Heart left ventricle (tissue), 16 donors: Measurements from ENCODE around the gene HYPK. TPM values are rescaled to one million over a fixed set of nuclear protein-coding genes. Genes with fewer than 3 reads are reported as not detected.
"Not testable (repeated sequence)": the region's sequence is repeated elsewhere in the genome, so short reads cannot be mapped to it uniquely, and the experiment has no call there.

Experiments
- ATAC-seq, 4 donors: fragments of 200-7000 bp; cut with Tn5 transposase; one replicate each; pipeline ENCODE4 v1.9.1; 2020 to 2022; ENCODE audit warnings: moderate library complexity in 4 of 4, mild to moderate bottlenecking in 3 of 4, moderate number of reproducible peaks in 1 of 4
- DNase-seq, 5 donors: peaks; one replicate each; pipeline ENCODE4 v3.0.0-alpha.2; 2020
- H3K27ac ChIP-seq, 12 donors: fragments of 200-600 bp; sonication (generic) in 4 of 12; one replicate each; pipeline versions ENCODE4 v1.5.0 to v1.8.0; 2016 to 2022; ENCODE audit warnings: mild to moderate bottlenecking in 2 of 12
- H3K27me3 ChIP-seq, 9 donors: fragments of 200-600 bp; sonication (generic) in 2 of 9; one replicate each; pipeline versions ENCODE4 v1.5.1 to v1.8.0; 2016 to 2022; ENCODE audit warnings: mild to moderate bottlenecking in 3 of 9
- H3K36me3 ChIP-seq, 9 donors: fragments of 200-600 bp; sonication (generic) in 2 of 9; one replicate each; pipeline versions ENCODE4 v1.5.0 to v1.8.0; 2018 to 2022; ENCODE audit warnings: mild to moderate bottlenecking in 2 of 9
- H3K4me1 ChIP-seq, 12 donors: fragments of 200-600 bp; sonication (generic) in 4 of 12; one replicate each; pipeline versions ENCODE4 v1.5.0 to v1.8.0; 2016 to 2022; ENCODE audit warnings: mild to moderate bottlenecking in 3 of 12
- H3K4me3 ChIP-seq, 12 donors: fragments of 200-600 bp; sonication (generic) in 4 of 12; one replicate each; pipeline versions ENCODE4 v1.5.0 to v1.8.0; 2017 to 2022; ENCODE audit warnings: mild to moderate bottlenecking in 9 of 12, moderate library complexity in 4 of 12
- H3K9me3 ChIP-seq, 12 donors: fragments of 200-600 bp; sonication (generic) in 4 of 12; one replicate each; pipeline versions ENCODE4 v1.5.0 to v1.8.0; 2016 to 2022; ENCODE audit warnings: mild to moderate bottlenecking in 1 of 12
- POLR2A ChIP-seq, 2 donors: fragments of 450-650 bp; IDR thresholded peaks; one replicate each; pipeline ENCODE4 v1.6.1; 2017; ENCODE audit warnings: antibody characterized with exemption in 2 of 2, mild to moderate bottlenecking in 2 of 2, moderate library complexity in 2 of 2
- WGBS, 4 donors: extraction: QIAGEN DNeasy Blood & Tissue Kit in 2 of 4; methylation state at CpG; one replicate each; pipeline versions ENCODE4 v1.1.5 to v1.1.7; 2013 to 2018; 5-methylcytosine and 5-hydroxymethylcytosine counted together
- intact Hi-C, 10 donors: fragments of 100-400 bp; cut with DNase I; formaldehyde crosslinking; loops; one replicate each; pipeline versions ENCODE4 v1.11.1 to v1.14.2; 2022
- polyA plus RNA-seq, 2 donors: library from polyadenylated mRNA; stranded (reverse); fragments of 200-250 nt; gene quantifications; one replicate each; pipeline ENCODE4 v1.2.3, GENCODE V29; 2013
- total RNA-seq, 9 donors: library from RNA; depleted of rRNA in 2 of 9; stranded (reverse); fragments of >200 nt in 2 of 9; fragmentation: NEBNext Ultra II Directional in 3 of 9; extraction: Animal tissue kit (Norgen Biotek cat#: 25700) in 3 of 9; gene quantifications; one replicate each; pipeline versions ENCODE4 v1.1.0 to v1.2.4, GENCODE V29; 2016 to 2023
- TF ChIP-seq, protein P1 (sequence below), 12 donors: fragments of 200-600 bp; sonication (generic) in 4 of 12; IDR thresholded peaks; one replicate each; pipeline versions ENCODE4 v1.5.0 to v1.8.0; 2018 to 2022; ENCODE audit warnings: antibody characterized with exemption in 12 of 12, mild to moderate bottlenecking in 5 of 12
- donor health status: ischemic (EF 13 %, LVEDD 7.1; RV severe dilation, severe dysfunction).
- donor health status: healthy with polysubstance abuse.
- donor health status: DM: no; HTN: yes; CAD: no.
- donor health status: DM: no; HTN: no; CAD: no.
- donor health status: ischemic (EF 25% LVEDD 6.9; RV normal size, moderate dysfunction).
- donor health status: ischemic (EF 25% LVEDD 5.7; RV mildly dilated, moderate dysfunction).
- donor health status: healthy.
- donor health status: DM: yes; HTN: yes; CAD: no.
- donor health status: ischemic (EF 35%, LVEDD 5.7; RV mildly dilated, moderate dysfunction).
- donor health status: nonischemic (EF 11% LVEDD 7.7; RV severe dilation, severe dysfunction).
- donor health status: DM: yes; HTN: yes; CAD: no.
- donor health status: PGD.
- donor health status: ischemic (EF 29% LVEDD 5.4; RV normal size, mild dysfunction).
- donor health status: nonischemic (EF 23%, LVEDD 6.1; RV moderate dilation, normal function).

Gene HYPK
- total and polyA plus RNA-seq, 11 donors: 10.3 to 56.5 (median 14.5) TPM

DNA sequence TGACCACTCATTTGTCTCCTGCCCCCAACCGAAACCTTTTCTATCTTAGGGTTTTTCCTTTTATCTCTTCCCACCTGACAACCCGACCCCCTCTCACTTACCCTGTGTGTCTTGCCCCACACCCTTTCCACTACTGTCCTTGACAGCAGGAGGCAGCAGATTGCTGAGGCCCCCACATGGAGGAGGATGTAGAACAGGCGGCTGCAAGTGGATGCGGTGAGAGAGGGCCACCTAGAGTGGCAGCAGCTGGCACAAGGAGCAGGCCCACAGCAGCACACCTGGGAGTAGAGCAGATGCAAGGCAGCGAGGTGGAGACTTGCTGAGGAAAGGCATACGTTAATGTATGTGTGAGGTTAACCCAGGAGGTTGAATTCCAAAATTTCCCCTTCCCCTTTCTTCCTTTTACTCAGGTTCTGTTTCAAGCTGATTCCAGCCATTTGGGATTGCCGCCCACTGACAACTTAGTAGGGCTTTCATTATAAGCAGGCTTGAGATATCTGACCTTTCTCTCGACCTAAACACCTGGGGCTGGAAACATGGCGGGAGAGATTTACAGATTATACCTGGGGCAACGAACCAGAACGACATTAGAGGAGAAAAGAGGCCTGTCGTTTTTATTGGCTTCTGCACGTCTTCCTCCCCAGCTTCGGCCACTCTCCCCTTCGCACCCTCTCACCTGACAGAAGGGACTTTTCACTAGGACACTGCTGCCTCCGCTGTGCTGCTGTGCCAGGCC is 1.0 kb upstream of the HYPK start:
- intact Hi-C loops: no loop called here
- ATAC-seq (no peak), DNase-seq (no peak)
- TF ChIP-seq, protein P1, sequence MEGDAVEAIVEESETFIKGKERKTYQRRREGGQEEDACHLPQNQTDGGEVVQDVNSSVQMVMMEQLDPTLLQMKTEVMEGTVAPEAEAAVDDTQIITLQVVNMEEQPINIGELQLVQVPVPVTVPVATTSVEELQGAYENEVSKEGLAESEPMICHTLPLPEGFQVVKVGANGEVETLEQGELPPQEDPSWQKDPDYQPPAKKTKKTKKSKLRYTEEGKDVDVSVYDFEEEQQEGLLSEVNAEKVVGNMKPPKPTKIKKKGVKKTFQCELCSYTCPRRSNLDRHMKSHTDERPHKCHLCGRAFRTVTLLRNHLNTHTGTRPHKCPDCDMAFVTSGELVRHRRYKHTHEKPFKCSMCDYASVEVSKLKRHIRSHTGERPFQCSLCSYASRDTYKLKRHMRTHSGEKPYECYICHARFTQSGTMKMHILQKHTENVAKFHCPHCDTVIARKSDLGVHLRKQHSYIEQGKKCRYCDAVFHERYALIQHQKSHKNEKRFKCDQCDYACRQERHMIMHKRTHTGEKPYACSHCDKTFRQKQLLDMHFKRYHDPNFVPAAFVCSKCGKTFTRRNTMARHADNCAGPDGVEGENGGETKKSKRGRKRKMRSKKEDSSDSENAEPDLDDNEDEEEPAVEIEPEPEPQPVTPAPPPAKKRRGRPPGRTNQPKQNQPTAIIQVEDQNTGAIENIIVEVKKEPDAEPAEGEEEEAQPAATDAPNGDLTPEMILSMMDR (IDR thresholded peaks at IDR 0.05): no peak
- no peak for TF ChIP-seq POLR2A (IDR thresholded peaks at IDR 0.05)
- 85 to 92% (median 91%) methylated on average over 16 of the region's 16 CpGs for WGBS, 4 donors
- peaks cover 4 to 62% (median 43%) of the 10 kb centered on the region in 12 donors for H3K4me1 ChIP-seq
- H3K27ac ChIP-seq: peak overlapping the region; percentile 76 to 95 (median 90)
- no peaks in the 10 kb centered on the region for H3K9me3 ChIP-seq
- H3K36me3 ChIP-seq: peaks cover 0 to 86% (median 76%) of the 10 kb centered on the region in 9 donors
- peak overlapping the region in 1 of 12 donors; percentile 87 for H3K4me3 ChIP-seq
- H3K27me3 ChIP-seq: no peaks in the 10 kb centered on the region

DNA sequence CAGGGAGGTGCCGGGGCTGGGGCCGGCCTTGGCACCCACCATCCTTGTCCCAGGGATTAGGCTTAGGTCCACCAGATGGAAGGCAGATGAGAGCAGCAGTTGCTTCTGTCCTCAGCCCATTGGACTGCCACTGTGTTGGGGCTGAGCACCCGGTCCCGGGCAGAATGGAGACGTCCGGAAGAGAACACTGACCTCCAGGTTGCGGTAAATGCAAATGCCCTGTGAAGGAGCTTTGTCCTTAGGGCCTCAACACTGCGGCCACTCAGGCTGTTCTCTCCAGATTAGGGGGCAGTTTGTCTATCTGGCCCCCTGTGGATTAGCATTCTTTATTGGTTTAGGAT is 484 bp upstream of the HYPK start, which contains the start of gene SERINC4:
TSS of gene SERINC4 (minus strand) at position 276 of the 341 bp plus-strand sequence. CDS start at position 42, 234 bp downstream.
- Histone ChIP-seq H3K36me3 (peaks cover 0 to 86% (median 76%) of the 10 kb centered on the region in 9 donors), H3K27ac (peak within 1 kb of the TSS; percentile 76 to 95 (median 90)), H3K4me1 (peaks cover 4 to 56% (median 38%) of the 10 kb centered on the region in 12 donors), H3K9me3 (no peaks in the 10 kb centered on the region), H3K27me3 (no peaks in the 10 kb centered on the region), H3K4me3 (peak within 1 kb of the TSS; percentile 64 to 94 (median 82))
- intact Hi-C loops: loop anchor here in 2 of 10 donors (2.0 kb wide), 1 partner anchor 25 kb away; the partner anchor contains the start of gene MFAP1 (in 2 of the 2)
- WGBS, 4 donors: 94 to 97% (median 95%) methylated on average over 8 of the region's 8 CpGs
- no peak for DNase-seq
- ATAC-seq: peak in 3 of 4 donors; percentile 1 to 11 (median 3)
- no peak for TF ChIP-seq POLR2A (IDR thresholded peaks at IDR 0.05)

DNA sequence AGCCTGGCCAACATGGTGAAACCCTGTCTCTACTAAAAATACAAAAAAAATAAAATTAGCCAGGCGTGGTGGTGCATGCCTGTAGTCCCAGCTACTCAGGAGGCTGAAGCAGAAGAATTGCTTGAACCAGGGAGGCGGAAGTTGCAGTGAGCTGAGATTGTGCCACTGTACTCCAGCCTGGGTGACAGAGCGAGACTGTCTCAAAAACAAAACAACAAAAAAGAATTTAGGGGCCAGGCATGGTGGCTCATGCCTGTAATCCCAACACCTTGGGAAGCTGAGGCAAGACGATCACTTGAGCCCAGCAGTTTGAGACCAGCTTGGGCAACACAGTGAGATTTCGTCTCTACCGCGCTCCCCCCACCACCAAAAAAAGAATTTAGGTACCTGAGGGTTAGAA is 2.3 kb downstream of the HYPK start:
- H3K9me3 ChIP-seq, DNase-seq, H3K27me3 ChIP-seq, H3K4me3 ChIP-seq, intact Hi-C loops, H3K27ac ChIP-seq, ATAC-seq: not testable (repeated sequence)
- H3K36me3 ChIP-seq: peaks cover 0 to 86% (median 80%) of the 10 kb centered on the region in 9 donors
- 96 to 97% (median 97%) methylated on average over 7 of the region's 7 CpGs for WGBS, 4 donors
- peaks cover 0 to 33% (median 17%) of the 10 kb centered on the region in 12 donors for H3K4me1 ChIP-seq

DNA sequence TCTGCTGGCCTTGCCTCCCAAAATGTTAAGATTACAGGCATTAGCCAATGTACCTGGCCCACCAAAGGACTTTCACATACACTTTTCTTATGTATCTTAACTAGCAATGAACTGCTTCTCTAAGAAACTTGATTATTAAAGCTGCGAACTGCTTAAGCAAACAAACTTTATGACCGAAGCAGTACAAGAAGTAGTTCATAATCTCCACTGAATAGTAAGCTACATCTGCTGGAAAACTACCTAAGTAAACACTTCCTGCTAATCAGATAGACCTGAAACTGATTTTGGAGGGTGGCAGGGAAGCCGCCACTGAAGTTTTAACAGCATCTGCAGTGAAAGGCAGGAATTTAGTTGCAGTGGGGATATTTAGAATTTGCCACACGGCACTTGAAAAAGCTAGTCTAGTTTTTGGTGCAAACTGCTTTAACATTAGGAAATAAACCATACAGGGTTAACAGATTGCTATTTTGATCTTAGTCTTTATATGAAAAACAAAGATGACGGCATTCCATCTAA is 8.1 kb downstream of the HYPK start:
- Histone ChIP-seq H3K9me3 (no peaks in the 10 kb centered on the region), H3K4me3 (no peak overlapping the region), H3K36me3 (peaks cover 6 to 100% (median 100%) of the 10 kb centered on the region in 9 donors), H3K4me1 (peaks cover 0 to 13% (median 0%) of the 10 kb centered on the region in 12 donors), H3K27me3 (no peaks in the 10 kb centered on the region), H3K27ac (peak overlapping the region in 1 of 12 donors; percentile 48)
- WGBS, 4 donors: 95 to 97% (median 95%) methylated on average over 5 of the region's 5 CpGs
- DNase-seq (no peak), ATAC-seq (no peak)
- TF ChIP-seq, protein P1 (IDR thresholded peaks at IDR 0.05): no peak
- no peak for TF ChIP-seq POLR2A (IDR thresholded peaks at IDR 0.05)
- intact Hi-C loops: no loop called here

DNA sequence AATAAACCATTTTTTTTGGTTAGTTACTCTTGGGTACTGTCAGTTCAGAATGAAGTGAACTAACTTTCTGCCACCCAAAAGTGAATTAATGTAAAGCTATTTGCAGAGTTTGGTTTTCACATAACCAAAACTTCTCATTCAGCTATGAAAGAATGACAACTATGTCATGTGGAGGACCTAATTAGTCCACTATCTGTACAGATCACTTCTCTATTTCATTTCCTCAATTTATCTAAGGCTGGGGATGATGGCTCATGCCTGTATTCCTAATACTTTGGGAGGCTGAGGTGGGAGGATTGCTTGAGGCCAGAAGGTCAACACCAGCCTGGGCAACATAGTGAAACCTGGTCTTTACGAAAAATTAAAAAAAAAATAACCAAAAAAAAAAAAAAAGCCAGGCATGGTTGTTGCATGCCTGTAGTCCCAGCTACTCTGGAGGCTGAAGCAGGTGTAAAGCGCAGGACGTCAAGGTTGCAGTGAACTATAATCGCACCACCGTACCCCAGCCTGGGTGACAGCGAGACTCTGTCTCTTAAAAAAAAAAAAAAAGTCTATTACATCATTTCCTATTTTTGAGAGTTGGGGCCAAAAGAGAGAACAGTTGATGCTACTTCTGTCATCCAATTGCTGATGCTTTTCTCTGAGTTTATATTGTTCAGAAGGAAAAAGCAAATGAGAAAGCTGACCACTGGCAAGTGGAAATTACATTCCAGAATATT is 8.7 kb downstream of the HYPK start:
- peaks cover 0 to 13% (median 0%) of the 10 kb centered on the region in 12 donors for H3K4me1 ChIP-seq
- intact Hi-C loops: no loop called here
- no peak for TF ChIP-seq POLR2A (IDR thresholded peaks at IDR 0.05)
- TF ChIP-seq, protein P1 (IDR thresholded peaks at IDR 0.05): no peak
- peak overlapping the region in 1 of 12 donors; percentile 48 for H3K27ac ChIP-seq
- H3K9me3 ChIP-seq: no peaks in the 10 kb centered on the region
- 86 to 89% (median 88%) methylated on average over 6 of the region's 6 CpGs for WGBS, 4 donors
- H3K36me3 ChIP-seq: peaks cover 6 to 100% (median 100%) of the 10 kb centered on the region in 9 donors
- ATAC-seq (no peak), DNase-seq (no peak)
- H3K27me3 ChIP-seq: no peaks in the 10 kb centered on the region
- H3K4me3 ChIP-seq: no peak overlapping the region

DNA sequence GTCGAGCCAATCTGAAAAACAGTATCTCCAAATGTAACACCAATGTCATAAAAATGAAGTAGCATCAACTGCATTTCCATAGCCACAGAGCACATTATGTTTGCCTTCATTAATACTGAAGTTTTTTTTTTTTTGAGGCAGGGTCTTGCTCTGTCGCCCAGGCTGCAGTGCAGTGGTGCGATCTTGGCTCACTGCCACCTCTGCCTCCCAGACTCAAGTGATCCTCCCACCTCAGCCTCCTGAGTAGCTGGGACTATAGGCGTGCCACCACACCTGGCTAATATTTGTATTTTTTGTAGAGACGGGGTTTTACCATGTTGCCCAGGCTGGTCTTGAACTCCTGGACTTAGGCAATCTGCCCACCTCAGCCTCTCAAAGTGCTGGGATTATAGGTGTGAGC is 14.7 kb downstream of the HYPK start:
- H3K4me1 ChIP-seq, H3K27me3 ChIP-seq, intact Hi-C loops, H3K27ac ChIP-seq, H3K4me3 ChIP-seq, ATAC-seq, H3K9me3 ChIP-seq: not testable (repeated sequence)
- peak in 1 of 5 donors; percentile 6 for DNase-seq
- WGBS, 4 donors: 94 to 96% (median 95%) methylated on average over 5 of the region's 5 CpGs
- peaks cover 6 to 87% (median 79%) of the 10 kb centered on the region in 9 donors for H3K36me3 ChIP-seq
